Suprapubic skin (tissue), 4 donors: ENCODE results near the gene TSPAN12. TPM values are rescaled to one million over a fixed set of nuclear protein-coding genes. Genes with fewer than 3 reads are reported as not detected.

Source experiments
- DNase-seq, 2 donors: peaks; one replicate each; pipeline ENCODE4 v3.0.0-alpha.2; 2019; ENCODE audit warnings: low spot score in 2 of 2
- H3K27ac ChIP-seq: fragments of 200-600 bp; sonication (generic); one replicate; pipeline ENCODE4 v1.5.1; 2019
- H3K27me3 ChIP-seq: fragments of 200-600 bp; sonication (generic); one replicate; pipeline ENCODE4 v1.5.1; 2019
- H3K36me3 ChIP-seq: fragments of 200-600 bp; sonication (generic); one replicate; pipeline ENCODE4 v1.5.1; 2019
- H3K4me1 ChIP-seq: fragments of 200-600 bp; sonication (generic); one replicate; pipeline ENCODE4 v1.5.1; 2019
- H3K4me3 ChIP-seq: fragments of 200-600 bp; sonication (generic); one replicate; pipeline ENCODE4 v1.5.1; 2019; ENCODE audit warnings: mild to moderate bottlenecking
- H3K9me3 ChIP-seq: fragments of 200-600 bp; sonication (generic); one replicate; pipeline ENCODE4 v1.5.1; 2019
- CTCF ChIP-seq, 2 donors: fragments of 200-600 bp in 1 of 2; fragments of 450-650 bp in 1 of 2; sonication (generic) in 1 of 2; IDR thresholded peaks; one replicate each; pipeline ENCODE4 v1.5.1; 2016 to 2019; ENCODE audit warnings: antibody characterized with exemption in 2 of 2, mild to moderate bottlenecking in 1 of 2, moderate library complexity in 1 of 2
- EP300 ChIP-seq: sonication (generic); formaldehyde crosslinking; IDR thresholded peaks from one replicate; pipeline ENCODE4 v1.6.1; 2017; ENCODE audit warnings: antibody characterized with exemption
- POLR2A ChIP-seq, 2 donors: fragments of 450-650 bp; IDR thresholded peaks; one replicate each; pipeline ENCODE4 v1.6.1; 2017; ENCODE audit warnings: antibody characterized with exemption in 2 of 2, mild to moderate bottlenecking in 2 of 2, moderate library complexity in 2 of 2
- POLR2AphosphoS5 ChIP-seq, 3 donors: sonication (generic); formaldehyde crosslinking; IDR thresholded peaks; one replicate each; pipeline ENCODE4 v1.6.1; 2017; ENCODE audit warnings: antibody characterized with exemption in 3 of 3
- WGBS: methylation state at CpG from one replicate; pipeline ENCODE4 v1.1.5; 2018; 5-methylcytosine and 5-hydroxymethylcytosine counted together
- total RNA-seq, 4 donors: library from RNA; depleted of rRNA; stranded (reverse); fragments of >200 nt; gene quantifications; one replicate each; pipeline ENCODE4 v1.1.0, GENCODE V29; 2016

TSPAN12 gene
- total RNA-seq, 4 donors from 2014 or later, result 1.7 to 3.4 (median 2.1) TPM

- Histone ChIP-seq H3K27ac (no peak overlapping the region), H3K36me3 (no peaks in the 10 kb centered on the region), H3K27me3 (no peaks in the 10 kb centered on the region), H3K4me3 (no peak overlapping the region), H3K9me3 (no peaks in the 10 kb centered on the region), H3K4me1 (no peaks in the 10 kb centered on the region)
- 66% methylated on average over 2 of the region's 2 CpGs for WGBS
- no peak for DNase-seq
- TF ChIP-seq EP300 (no peak), POLR2AphosphoS5 (IDR thresholded peaks at IDR 0.05) (no peak), CTCF (IDR thresholded peaks at IDR 0.05) (no peak), POLR2A (IDR thresholded peaks at IDR 0.05) (no peak)
These were observed 24.4 kb downstream of the TSPAN12 start for GRCh38 chr7:120833546-120833945.

- H3K4me1 ChIP-seq, result no peaks in the 10 kb centered on the region
- WGBS, result 82% methylated on average over 2 of the region's 2 CpGs
- TF ChIP-seq POLR2AphosphoS5 (IDR thresholded peaks at IDR 0.05) (no peak), POLR2A (IDR thresholded peaks at IDR 0.05) (no peak), EP300 (no peak), CTCF (IDR thresholded peaks at IDR 0.05) (no peak)
- no peaks in the 10 kb centered on the region for H3K9me3 ChIP-seq
- H3K27ac ChIP-seq, result no peak overlapping the region
- DNase-seq, result no peak
- H3K27me3 ChIP-seq, result no peaks in the 10 kb centered on the region
- H3K4me3 ChIP-seq, result no peak overlapping the region
- H3K36me3 ChIP-seq, result no peaks in the 10 kb centered on the region
These were observed 25.1 kb downstream of the TSPAN12 start for GRCh38 chr7:120832803-120833202.

GRCh38 chr7:120831260-120831659 is 26.7 kb downstream of the TSPAN12 start:
- Histone ChIP-seq H3K4me3 (no peak overlapping the region), H3K4me1 (no peaks in the 10 kb centered on the region), H3K36me3 (no peaks in the 10 kb centered on the region), H3K27me3 (no peaks in the 10 kb centered on the region), H3K27ac (no peak overlapping the region), H3K9me3 (no peaks in the 10 kb centered on the region)
- DNase-seq, result no peak
- TF ChIP-seq EP300 (no peak), POLR2A (IDR thresholded peaks at IDR 0.05) (no peak), CTCF (IDR thresholded peaks at IDR 0.05) (no peak), POLR2AphosphoS5 (IDR thresholded peaks at IDR 0.05) (no peak)
- 79% methylated on average over 1 of the region's 1 CpG for WGBS

- no peaks in the 10 kb centered on the region for H3K36me3 ChIP-seq
- no peaks in the 10 kb centered on the region for H3K9me3 ChIP-seq
- H3K27me3 ChIP-seq, result no peaks in the 10 kb centered on the region
- H3K27ac ChIP-seq, result no peak overlapping the region
- no peak for DNase-seq
- no peaks in the 10 kb centered on the region for H3K4me1 ChIP-seq
- no peak overlapping the region for H3K4me3 ChIP-seq
- no peak for TF ChIP-seq POLR2AphosphoS5 (IDR thresholded peaks at IDR 0.05)
- TF ChIP-seq POLR2A (IDR thresholded peaks at IDR 0.05), result no peak
- no peak for TF ChIP-seq EP300
- no peak for TF ChIP-seq CTCF (IDR thresholded peaks at IDR 0.05)
- 83% methylated on average over 2 of the region's 2 CpGs for WGBS
These were observed 28.5 kb downstream of the TSPAN12 start for GRCh38 chr7:120829487-120829886.

GRCh38 chr7:120828528-120828927 is 29.4 kb downstream of the TSPAN12 start:
- no peaks in the 10 kb centered on the region for H3K27me3 ChIP-seq
- no peak for DNase-seq
- TF ChIP-seq POLR2A (IDR thresholded peaks at IDR 0.05) (no peak), POLR2AphosphoS5 (IDR thresholded peaks at IDR 0.05) (no peak), CTCF (IDR thresholded peaks at IDR 0.05) (no peak), EP300 (no peak)
- no peaks in the 10 kb centered on the region for H3K9me3 ChIP-seq
- no peak overlapping the region for H3K4me3 ChIP-seq
- H3K27ac ChIP-seq, result no peak overlapping the region
- no peaks in the 10 kb centered on the region for H3K36me3 ChIP-seq
- WGBS, result 77% methylated on average over 2 of the region's 2 CpGs
- H3K4me1 ChIP-seq, result no peaks in the 10 kb centered on the region
